GM13977 (cell line): Measurements from ENCODE around the gene BICC1.

Source experiments
- DNase-seq: peaks from one replicate; pipeline ENCODE4 v3.0.0; 2012; ENCODE audit warnings: low spot score
- in situ Hi-C: fragments of 300-500 bp; cut with MboI; formaldehyde crosslinking; loops from one replicate; pipeline ENCODE4 v1.12.0; 2022; ENCODE audit warnings: low sequenced_read_pairs, low pct_unique_long_range_greater_than_20kb, mixed read lengths, inconsistent platforms; ENCODE audit not compliant: unreplicated experiment
- TF ChIP-seq, protein P1 (sequence below): IDR thresholded peaks from 2 replicates; pipeline ENCODE4 v1.5.1; 2012; ENCODE audit warnings: mild to moderate bottlenecking, control low read depth; ENCODE audit not compliant: insufficient read depth; ENCODE audit errors: extremely low read depth, missing control alignments

Gene BICC1

DNA sequence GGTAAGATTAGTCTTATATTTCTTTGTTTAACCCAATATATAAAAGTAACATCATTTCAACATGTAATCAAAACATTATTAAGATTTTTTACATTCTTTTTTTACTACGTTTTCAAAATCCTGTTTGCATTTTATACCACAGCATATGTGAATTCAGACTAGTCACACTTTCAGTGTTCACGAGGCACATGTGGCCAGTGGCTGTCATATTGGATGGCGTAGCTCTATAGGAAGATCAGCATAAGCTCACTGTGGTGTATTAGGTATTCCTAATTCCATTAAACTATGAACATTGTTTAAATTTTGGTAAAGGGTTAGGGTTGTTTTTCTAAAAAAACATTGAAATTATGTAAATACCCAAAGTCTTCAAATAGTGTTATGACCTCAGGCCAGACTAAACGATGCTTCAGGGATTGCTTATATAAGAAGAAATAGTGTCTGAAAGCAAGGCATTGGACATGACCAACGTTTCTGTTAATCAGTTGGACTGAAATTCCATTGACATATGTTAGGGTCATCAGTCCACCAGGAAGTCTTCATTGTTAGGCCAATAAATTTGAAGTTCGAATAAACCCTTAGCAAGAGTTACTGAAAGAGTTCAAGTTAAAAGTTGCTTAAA, 97.0 kb downstream of the BICC1 start:
- DNase-seq: no peak
- in situ Hi-C loops: no loop called here
- TF ChIP-seq, protein P1, sequence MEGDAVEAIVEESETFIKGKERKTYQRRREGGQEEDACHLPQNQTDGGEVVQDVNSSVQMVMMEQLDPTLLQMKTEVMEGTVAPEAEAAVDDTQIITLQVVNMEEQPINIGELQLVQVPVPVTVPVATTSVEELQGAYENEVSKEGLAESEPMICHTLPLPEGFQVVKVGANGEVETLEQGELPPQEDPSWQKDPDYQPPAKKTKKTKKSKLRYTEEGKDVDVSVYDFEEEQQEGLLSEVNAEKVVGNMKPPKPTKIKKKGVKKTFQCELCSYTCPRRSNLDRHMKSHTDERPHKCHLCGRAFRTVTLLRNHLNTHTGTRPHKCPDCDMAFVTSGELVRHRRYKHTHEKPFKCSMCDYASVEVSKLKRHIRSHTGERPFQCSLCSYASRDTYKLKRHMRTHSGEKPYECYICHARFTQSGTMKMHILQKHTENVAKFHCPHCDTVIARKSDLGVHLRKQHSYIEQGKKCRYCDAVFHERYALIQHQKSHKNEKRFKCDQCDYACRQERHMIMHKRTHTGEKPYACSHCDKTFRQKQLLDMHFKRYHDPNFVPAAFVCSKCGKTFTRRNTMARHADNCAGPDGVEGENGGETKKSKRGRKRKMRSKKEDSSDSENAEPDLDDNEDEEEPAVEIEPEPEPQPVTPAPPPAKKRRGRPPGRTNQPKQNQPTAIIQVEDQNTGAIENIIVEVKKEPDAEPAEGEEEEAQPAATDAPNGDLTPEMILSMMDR: no peak

DNA sequence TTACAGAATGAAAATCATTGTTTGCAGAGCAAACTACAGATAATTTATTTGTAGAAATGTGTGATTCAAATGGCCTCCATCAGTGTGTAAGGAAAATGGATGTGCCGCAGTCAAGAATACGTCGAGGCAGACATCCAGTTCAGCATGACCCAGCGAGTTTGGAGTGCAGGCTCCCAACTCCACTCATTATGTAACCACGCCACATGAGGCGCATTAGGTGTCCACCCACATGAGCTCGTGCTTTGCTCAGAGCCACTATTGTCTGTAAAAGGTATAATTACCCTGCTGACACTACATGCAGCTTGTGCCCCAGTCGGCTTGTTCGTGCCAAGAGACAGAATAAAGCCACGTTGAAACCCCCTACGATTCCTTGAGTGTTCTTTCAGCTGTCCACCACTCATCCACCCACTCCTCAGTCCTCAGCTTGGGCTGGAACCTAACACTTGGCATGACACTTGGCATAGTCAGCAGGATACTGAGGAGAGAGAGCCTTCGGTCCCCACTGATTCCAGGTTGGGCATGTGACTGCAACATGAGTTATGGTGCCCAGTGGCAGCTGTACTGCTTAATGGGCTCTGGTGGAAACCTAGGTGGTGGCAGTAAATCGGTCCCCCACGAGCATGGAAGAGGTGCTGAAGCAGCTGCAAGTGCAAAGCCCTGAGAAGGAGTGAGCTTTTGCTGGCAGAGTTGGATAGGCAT, 102.7 kb downstream of the BICC1 start:
- DNase-seq: no peak
- TF ChIP-seq, protein P1: no peak
- in situ Hi-C loops: no loop called here

DNA sequence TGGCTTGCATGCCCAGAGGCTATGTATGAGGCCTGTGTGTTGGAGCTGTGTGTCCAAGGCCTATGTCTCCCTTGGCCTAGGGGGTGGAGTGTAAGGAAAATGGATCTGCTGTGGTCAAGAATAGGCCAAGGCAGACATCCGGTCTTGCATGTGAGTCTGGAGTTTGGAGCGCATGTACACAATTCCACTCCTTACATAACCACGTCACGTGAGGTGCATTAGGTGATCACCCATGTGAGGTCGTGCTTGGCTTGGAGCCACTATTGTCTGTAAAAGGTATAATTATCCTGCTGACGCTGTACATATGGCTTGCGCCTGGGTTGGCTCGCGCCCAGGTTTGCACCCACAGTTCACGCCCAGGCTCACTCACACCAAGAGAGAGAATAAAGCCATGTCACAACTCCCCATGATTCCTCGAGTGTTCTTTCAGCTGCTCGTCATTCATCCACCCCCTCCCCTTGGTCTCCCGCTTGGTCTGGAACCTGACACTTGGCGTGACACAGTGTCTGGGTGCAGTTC, 105.5 kb downstream of the BICC1 start:
- TF ChIP-seq, protein P1: no peak

DNA sequence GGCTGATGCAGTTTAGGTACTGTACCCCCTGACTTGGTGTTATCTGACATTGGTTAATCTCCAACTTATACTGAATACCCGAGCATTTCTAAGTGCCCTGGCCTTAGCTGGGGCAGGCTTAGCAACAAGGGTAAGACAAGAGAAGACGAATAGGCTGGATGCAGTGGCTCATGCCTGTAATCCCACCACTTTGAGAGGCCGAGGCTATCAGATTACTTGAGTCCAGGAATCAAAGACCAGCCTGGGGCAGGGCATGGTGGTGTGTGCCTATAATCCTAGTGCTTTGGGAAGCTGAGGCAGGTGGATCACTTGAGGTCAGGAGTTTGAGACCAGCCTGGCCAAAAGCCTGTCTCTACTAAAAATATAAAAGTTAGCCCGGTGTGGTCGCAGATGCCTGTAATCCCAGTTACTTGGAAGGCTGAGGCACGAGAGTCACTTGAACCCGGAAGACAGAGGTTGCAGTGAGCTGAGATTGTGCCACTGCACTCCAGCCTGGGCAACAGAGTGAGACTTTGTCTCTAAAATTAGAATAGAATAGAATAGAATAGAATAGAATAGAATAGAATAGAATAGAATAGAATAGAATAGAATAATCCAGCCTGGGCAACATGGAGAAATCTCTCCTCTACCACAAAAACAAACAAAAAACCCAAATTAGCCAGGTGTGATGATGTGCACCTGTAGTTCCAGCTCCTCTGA, 108.9 kb downstream of the BICC1 start:
- DNase-seq: no peak
- in situ Hi-C loops: no loop called here
- TF ChIP-seq, protein P1: no peak

More for the DNA sequence above, 105.5 kb downstream of the BICC1 start:
- no peak for DNase-seq
- in situ Hi-C loops: no loop called here

DNA sequence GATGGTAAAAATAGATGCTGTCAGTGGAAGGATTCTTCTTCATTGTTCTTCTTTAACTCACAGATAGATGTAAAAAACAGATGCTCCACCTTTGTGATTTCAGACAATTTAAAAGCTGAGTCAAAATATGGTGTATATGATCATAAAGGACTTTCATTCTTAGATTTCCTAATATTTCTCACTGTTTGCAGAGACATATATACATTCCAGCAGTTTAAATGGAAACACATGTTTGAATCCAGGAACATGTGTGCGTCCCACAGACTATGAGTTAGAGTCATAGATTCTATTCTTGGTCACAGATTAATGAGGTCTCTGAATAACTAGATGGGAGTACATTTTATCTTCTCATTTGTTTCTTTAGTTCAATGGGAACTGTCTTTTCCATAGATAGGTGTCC, 109.6 kb downstream of the BICC1 start:
- in situ Hi-C loops: no loop called here
- TF ChIP-seq, protein P1: no peak
- no peak for DNase-seq

DNA sequence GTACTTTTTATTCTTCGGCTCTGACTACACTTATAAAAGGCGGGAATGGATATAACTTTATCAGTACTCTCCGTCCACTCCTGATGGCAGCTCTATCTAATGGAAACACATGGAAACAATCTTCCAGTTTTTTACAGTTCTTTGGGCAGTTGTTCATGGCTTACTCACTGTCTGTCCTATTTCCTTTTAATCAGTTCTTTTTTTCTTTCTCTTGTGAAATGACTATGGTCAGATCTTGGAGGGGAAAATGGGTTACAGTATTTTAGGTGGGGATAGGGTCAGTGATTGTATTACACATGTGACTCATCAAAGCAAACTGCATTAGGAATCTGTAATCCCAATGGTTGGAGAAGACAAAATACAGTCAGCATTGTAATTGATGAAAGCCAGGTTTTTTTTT, 112.4 kb downstream of the BICC1 start:
- in situ Hi-C loops: no loop called here
- DNase-seq: no peak
- TF ChIP-seq, protein P1: no peak
